Limb (tissue), 2 donors: Measurements from ENCODE around the gene FCMR.

Experiments
- DNase-seq, 2 donors: peaks; one replicate each; pipeline ENCODE4 v3.0.0-alpha.2; 2016; ENCODE audit errors: extremely low spot score in 2 of 2

FCMR gene

GRCh38 chr1:206951318-206952100, 29.8 kb upstream of the FCMR start:
- no peak for DNase-seq

DNA sequence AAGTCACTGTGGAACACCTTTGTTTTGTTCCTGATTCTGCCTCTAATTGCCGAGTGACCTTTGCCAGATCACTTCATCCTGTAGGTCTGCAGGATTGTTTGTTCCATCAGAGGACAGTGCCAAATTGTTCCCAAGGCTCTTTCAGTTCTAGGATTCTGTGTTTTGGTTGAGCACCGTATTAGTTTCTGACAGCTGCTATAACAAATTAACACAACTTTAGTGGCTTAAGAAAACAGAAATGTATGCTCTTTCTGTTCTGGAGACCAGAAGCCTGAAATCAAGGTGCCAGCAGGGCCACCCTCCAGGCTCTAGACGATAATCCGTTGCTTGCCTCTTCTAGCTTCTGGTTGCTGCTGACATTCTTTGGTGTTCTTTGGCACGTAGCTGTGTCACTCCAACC, 27.9 kb upstream of the FCMR start:
- DNase-seq: no peak

DNA sequence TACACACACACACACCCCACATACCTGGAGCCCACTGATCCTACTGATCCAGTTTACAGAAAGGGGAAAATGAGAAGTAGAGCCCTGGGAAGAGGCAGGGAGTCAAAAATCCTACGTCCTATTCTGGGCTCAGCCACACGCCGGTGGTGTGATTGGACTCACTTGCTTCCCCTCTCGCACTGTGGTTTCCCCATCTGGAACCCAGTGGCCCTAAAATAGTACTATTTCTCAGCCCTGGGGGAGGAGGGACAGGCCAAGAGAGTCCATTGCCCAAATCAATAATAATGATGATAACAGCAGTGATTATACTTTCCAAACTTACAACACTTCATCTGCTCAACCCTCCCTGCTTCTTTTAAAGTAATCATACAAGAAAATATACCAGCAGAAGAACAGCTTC, 27.5 kb upstream of the FCMR start:
- no peak for DNase-seq

- DNase-seq: no peak
These were observed 25.5 kb upstream of the FCMR start for GRCh38 chr1:206947255-206947654.

DNA sequence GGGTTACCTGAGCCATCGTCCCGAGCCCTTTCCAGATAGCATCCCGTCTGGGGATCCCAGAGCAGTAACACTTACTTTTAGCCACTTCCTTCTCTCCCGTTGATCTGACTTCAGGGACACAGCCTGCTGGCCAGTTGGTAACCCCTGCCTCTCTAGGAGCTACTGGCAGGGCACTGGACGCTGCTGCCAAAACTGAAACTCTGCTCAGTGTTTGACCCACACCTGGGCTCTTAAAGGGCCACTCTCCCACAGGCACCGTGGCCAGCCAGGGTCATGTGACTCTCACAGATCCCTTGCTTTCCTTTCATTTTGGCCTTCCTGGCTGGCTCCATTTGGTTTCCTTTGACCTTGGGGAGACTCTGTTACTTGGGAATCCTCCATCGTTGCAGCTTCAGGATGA, 24.5 kb upstream of the FCMR start, which contains the start of gene PIGR:
TSS of gene PIGR (minus strand) at position 206 of the 400 bp plus-strand sequence. CDS start 5,935 bp downstream, outside the sequence.
- no peak for DNase-seq

GRCh38 chr1:206945779-206946178, 24.0 kb upstream of the FCMR start:
- DNase-seq: no peak

DNA sequence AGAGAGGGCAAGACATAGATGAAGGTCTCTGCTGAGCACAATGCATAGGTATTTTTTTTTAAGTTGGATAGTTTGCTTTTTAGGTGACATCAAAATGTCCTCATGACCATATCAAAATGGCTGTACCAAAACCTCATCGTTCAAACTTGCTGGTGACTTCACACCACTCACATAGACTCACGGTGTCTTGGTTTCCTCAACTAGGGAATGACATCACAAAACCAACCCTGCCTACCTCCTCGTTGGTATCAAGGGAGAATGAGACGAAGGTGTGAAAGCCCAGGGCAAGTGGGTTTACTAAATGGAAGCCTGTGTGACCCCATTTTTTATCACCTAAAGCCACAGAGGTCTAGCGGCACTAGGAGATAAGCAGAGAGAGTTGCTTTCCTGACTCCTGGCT, 23.0 kb upstream of the FCMR start:
- no peak for DNase-seq

DNA sequence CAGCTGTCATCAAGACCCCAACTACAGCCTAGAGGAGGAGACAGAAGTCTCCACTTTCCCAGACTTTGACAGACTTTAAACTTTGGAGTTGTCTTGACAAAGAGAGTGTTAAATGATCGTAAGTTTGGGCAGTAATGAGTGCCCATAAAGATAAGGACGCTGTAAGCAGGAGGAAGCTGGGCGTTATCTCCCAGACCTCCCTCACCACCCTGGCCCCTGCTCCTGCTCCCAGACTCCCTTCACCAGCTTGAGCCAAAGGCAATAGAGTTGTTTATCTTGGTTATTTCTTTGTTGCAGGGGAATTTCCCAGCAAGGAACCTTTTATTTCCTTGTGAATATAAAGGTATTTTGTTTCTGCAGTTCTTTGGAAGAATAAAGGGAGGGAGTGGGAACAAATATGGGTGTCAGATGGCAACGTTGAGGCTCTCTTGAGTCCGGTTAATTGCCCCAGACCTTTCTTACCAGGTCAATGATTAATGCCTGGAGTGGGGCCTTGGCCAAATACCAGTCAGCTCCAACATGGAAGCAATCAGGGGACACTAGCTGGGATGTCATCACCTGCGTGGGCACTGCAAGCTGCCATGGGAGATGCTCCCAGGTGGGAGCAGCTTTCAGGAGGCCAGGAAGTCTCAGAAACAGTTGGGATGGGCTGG, 20.2 kb upstream of the FCMR start:
- DNase-seq: no peak

DNA sequence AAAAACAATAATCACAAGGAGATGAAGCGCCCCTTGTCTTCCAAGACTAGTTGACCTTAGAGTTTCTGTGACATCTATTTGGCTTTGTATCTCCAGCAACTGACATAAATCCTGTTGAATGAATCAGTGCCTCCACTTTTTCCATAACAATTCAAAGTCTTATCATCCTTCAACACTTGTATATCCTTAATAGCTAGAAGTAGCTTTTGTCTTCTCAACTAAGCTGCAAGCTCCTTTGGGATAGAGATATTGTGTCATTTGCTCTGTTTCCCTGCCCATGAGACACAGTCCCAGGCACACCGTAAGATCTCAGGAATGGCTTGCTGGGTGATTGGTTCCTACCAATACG, 18.8 kb upstream of the FCMR start:
- DNase-seq: no peak

- no peak for DNase-seq
These were observed 18.3 kb upstream of the FCMR start for GRCh38 chr1:206939841-206940587.

DNA sequence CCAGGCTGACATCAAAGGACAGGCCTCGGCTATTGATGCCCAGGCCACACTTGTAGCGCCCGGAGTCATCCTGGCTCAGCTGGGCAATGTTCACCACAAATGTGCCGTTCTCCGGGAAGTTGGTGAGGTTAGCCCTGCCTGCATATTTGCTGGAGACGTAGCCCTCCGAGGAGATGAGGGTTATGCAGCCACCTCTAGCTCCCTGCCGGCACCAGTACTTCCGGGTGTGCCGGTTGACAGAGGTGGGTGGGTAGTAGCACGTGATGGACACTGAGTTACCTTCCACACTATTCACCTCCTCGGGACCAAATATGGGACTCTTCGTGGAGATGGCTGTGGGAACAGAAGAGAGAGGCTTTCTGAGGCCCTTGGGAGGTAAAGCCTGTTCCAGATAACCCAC, 17.4 kb upstream of the FCMR start:
- DNase-seq: no peak

DNA sequence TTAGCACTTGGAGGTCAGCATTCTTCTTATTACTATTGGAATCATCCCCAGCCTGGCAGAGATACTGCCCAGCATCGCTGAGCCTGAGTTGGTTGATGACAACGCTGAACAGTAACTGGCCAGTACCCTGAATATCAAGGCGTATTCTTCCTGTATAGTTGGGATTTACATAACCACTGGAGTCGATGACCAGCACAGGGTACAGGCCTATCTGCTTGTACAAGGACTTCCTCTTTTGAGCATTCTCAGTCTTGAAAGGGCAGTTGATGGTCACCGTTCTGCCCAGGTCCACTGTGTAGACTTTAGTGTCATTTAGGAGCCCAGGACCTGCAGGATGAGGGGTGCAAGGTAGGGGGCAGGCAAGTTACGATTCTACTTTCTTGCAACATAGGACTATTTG, 15.7 kb upstream of the FCMR start:
- DNase-seq: no peak

DNA sequence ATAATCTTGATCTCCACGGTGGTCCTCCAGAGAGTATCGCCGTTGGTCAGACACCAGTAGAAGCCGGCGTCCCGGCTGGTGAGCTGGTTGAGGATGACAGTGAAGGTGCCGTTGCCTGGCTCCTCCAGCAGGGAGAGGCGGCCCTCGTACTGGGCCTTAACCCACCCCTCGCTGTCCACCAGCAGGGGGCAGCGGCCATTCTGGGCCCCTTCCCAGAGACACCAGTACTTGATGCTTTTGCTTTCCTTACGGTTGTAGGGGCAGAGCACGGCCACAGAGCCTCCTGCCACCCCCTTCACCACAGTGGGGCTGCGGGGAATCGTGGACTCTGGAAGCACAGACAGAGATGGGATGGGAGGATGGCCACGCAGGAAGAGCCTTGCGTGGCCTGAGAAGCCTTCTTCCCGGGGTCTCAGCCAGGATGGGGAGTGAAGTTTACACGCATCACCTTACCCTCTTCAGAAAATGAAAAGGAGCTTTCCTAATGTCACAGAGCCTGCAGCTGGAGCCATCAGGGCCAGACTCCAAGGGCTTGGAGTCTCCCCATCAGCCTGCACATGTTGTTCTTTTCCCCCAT, 13.8 kb upstream of the FCMR start:
- no peak for DNase-seq

DNA sequence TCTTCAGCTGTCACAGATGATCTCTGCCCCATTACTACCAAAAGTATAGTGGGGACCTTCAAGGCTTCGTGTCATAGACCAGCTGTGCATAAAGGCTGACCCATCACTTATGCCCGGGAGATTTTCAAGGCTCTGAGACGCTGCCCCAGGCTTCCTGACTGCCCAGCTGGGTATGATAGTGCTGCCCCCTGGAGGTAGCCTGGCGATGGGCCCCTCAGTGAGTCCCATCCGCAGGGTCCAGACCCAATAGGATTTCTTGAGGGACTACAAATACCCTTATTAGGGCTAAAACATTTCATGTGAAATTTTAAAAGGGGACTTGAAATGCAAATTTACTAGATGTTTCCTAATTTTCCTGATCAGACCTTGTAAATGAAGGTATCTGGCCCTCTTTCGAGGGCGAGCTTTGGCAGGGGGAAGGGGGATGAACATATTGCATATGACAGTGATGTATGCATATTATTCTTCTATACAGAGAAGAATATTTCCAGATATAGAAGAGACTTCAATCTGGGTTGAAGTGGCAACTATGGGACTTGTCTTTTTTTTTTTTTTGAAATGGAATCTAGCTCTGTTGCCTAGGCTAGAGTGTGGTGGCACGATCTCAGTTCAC, 11.7 kb upstream of the FCMR start:
- no peak for DNase-seq

DNA sequence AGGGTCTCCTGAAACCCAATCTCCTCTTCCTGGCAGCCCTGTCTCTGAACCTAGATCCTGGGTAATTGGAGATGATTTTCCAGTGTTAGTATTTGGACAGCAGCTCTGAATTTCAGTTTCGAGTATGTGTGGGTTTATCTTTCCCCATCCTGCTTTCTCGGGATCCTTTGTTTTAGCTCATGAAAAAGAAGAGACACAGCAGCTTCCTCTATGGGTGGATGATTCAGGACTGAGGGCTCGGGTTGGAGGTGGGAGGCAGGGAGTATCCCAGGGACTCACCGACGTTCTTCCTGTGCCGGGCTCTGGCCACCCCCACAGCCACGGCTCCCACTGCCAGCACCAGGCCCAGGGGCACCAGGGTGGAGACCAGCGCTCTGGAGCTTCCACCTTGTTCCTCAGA, 10.4 kb upstream of the FCMR start:
- no peak for DNase-seq

DNA sequence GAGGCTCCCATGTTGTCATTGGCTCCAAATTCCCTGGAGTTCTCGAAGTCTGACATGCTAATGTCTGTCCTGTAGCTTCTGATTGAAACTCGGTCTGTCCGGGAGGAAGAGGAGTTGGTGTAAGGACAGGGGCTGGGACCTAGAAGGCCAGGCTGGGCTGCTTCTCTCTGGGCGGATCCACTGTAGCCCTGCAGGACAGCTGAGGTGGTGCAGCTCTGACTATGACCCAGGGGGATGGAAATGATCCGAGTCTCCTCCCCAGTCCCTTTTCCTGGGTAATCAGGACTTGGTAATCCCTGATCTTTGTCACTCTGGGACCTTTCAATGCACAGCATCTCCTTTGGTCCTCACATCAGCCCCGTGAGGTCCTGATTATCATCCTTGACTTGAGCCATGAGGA, 10.0 kb upstream of the FCMR start:
- no peak for DNase-seq

GRCh38 chr1:206930210-206930798, 8.6 kb upstream of the FCMR start:
- no peak for DNase-seq

GRCh38 chr1:206929524-206929923, 7.8 kb upstream of the FCMR start:
- no peak for DNase-seq

GRCh38 chr1:206926286-206926685, 4.5 kb upstream of the FCMR start:
- DNase-seq: no peak

DNA sequence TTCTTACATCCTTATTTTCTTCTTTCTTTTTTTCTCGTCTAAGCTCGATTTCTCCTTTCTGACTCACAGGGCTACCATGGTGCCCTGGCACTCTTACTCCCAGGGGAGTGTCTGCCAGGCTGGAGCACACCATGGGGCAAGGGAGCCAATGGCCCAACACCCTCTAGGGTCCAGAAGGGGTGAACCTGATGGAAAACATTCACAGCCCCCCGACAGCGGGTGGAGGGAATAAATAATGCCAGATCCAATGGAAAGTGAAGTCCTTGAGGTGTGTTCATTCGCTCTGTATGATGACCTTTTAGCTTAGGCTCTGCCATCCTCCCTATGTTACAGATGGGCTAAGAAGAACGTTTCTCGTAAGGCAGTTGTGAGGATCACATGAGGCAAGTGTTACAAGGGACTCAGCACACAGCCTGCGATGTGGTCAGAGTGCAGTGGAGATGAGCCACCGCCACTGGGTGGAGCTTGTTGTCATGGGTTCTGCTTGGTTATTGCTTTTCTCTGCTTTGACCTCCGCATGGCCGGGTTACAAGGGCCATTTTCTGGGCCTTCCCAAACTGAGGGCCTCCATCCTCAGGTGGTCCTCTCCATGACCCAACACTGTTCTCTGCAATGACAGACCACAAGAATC, 3.5 kb upstream of the FCMR start:
- no peak for DNase-seq

DNA sequence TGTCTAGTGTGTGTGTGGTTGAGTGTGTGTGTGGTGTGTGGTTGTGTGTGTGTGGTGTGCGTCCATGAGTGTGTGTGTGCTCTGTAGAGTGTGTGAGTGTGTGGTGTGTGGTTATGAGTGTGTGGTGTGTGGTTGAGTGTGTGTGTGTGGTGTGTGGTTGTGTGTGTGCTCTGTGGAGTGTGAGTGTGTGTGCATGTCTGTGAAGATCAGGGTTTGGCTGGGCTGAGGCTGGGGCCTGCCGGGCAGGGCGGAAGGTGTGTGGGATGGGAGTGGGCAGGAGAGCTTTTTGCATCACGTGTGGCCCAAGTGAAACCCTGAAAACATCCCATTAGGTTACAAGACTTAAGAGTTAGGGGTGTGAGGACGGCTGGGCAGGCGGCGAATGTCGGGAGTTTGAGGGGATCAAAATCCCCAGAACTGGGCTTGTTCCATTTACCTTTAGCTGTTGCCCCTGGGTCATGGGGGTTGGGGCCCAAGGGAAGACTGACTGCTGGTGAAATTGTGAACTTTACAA, 2.9 kb upstream of the FCMR start:
- no peak for DNase-seq
